Measurements from ENCODE around the gene CCDC9B.

DNA sequence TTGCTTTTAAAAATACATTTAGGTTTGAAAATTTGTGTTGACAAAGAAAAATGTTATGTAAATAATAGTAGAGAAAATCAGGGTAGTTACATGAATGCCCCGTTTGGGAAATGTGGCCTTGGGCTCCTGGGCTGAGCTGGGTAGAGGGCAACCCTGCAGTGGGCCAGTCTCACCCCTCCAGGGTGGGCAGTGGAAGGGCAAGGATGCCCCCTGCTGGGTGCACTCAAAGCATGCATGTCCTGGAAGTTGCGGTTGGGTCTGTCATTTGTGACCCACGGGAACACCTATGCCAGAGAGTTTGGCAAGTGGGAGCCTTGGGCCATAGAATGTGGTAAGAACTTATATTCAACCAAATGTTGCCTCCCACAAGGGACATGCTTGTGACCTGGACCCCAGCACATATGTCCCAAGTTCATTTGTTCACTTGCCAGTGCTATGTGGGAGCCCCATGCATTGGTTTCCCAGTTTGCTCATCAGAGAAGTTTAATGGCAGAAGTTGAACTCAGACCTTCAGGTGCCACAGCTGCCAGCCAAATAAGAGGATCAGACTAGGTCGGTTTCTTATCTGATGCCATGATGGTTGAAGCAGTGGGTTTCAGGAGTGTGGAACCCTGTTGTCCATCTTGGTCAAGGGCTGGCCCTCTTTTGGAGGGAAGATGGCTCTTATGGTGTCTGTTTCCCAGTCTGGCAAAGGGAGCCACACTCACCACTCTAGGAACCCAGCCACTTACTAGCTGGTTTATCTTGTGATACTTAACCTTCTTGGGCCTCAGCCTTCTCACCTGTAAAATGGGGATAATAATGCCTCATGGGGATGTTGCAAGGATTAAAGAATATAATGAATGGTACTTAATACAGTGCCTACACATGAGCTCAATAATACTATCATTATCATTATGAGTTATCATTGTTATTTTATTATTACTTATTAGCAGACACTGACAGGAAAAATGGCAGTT, 30.5 kb downstream of the CCDC9B start:
- TF ChIP-seq, protein P1, sequence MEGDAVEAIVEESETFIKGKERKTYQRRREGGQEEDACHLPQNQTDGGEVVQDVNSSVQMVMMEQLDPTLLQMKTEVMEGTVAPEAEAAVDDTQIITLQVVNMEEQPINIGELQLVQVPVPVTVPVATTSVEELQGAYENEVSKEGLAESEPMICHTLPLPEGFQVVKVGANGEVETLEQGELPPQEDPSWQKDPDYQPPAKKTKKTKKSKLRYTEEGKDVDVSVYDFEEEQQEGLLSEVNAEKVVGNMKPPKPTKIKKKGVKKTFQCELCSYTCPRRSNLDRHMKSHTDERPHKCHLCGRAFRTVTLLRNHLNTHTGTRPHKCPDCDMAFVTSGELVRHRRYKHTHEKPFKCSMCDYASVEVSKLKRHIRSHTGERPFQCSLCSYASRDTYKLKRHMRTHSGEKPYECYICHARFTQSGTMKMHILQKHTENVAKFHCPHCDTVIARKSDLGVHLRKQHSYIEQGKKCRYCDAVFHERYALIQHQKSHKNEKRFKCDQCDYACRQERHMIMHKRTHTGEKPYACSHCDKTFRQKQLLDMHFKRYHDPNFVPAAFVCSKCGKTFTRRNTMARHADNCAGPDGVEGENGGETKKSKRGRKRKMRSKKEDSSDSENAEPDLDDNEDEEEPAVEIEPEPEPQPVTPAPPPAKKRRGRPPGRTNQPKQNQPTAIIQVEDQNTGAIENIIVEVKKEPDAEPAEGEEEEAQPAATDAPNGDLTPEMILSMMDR (conservative IDR thresholded peaks at IDR 0.05; ENCODE audit: low read depth, low read length): peak; percentile 83
- TF ChIP-seq EZH2 (IDR thresholded peaks at IDR 0.05; ENCODE audit: low read length, unreplicated experiment) (no peak), EZH2phosphoT487 (IDR thresholded peaks at IDR 0.05; ENCODE audit: borderline replicate concordance, low read length) (no peak)
